Adrenal gland (tissue), 5 donors: ENCODE results near the gene FOXB2.
"Not testable (repeated sequence)": the region's sequence is repeated elsewhere in the genome, so short reads cannot be mapped to it uniquely, and the experiment has no call there.

Experiments used
- CTCF ChIP-seq, 6 experiments: fragments of 450-650 bp in 4 of 6; fragments of 200-600 bp in 2 of 6; sonication (generic) in 1 of 6; IDR thresholded peaks; 1 replicate in 5 of 6; 2 replicates in 1 of 6; pipeline versions ENCODE4 v1.5.1 to v1.8.0; 2016 to 2021; ENCODE audit warnings: antibody characterized with exemption in 6 of 6, mild to moderate bottlenecking in 2 of 6, moderate library complexity in 1 of 6
- POLR2A ChIP-seq, 2 donors: fragments of 450-650 bp; IDR thresholded peaks; one replicate each; pipeline ENCODE4 v1.6.1; 2017; ENCODE audit warnings: antibody characterized with exemption in 2 of 2, mild to moderate bottlenecking in 2 of 2, moderate library complexity in 1 of 2
- donor health status: DM: no; HTN: no; CAD: no.

- TF ChIP-seq POLR2A, CTCF (IDR thresholded peaks at IDR 0.05): not testable (repeated sequence)
Observed at GRCh38 chr9:77060681-77061080, 41.2 kb downstream of the FOXB2 start.
